ENCODE data around the gene FUT9.

FUT9 gene

GRCh38 chr6:96164802-96165201 is 149.0 kb downstream of the FUT9 start:
- in situ Hi-C loops (cut with HindIII; ENCODE audit: low sequenced_read_pairs), result no loop called here

GRCh38 chr6:96171112-96171511 is 155.3 kb downstream of the FUT9 start:
- in situ Hi-C loops (cut with HindIII; ENCODE audit: low sequenced_read_pairs), result no loop called here

DNA sequence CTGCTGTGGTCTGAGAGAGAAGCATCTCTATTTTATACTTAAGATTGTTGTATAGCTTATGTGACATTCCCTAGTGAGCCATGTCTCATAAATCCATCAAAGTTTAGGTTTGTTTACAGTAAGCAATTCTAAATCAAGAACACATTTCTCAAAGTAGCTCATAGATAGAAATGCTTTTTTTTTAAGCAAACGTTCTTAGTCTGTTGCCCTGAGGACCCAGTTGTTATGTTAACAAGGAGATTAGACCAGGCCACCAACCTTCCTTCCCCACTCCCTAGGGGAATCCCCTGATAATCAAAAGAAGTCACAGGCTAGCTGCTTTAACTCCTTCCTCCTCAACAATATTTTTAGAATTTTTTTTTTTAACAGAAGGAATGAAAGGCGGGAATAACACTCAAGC is 169.0 kb downstream of the FUT9 start:
- in situ Hi-C loops (cut with HindIII; ENCODE audit: low sequenced_read_pairs), result no loop called here

DNA sequence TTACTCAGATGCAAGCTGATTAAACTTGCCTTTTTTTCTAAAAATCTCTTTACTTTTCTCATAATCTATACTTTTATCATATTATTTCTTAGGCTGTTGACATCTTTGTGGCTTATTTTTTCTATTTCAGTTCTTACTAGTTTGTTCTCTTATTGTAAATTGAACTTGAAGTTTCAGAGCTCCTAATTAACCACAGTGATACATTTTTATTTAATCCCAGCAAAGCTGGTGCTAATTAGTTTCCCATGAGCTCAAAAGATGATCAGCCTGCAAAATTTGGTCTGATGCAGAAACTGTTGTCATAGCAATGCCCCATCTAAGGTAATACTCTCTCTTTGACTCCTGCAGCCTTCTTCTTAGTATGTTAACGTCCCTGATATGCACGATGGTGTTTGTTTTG is 170.3 kb downstream of the FUT9 start:
- in situ Hi-C loops (cut with HindIII; ENCODE audit: low sequenced_read_pairs), result no loop called here

DNA sequence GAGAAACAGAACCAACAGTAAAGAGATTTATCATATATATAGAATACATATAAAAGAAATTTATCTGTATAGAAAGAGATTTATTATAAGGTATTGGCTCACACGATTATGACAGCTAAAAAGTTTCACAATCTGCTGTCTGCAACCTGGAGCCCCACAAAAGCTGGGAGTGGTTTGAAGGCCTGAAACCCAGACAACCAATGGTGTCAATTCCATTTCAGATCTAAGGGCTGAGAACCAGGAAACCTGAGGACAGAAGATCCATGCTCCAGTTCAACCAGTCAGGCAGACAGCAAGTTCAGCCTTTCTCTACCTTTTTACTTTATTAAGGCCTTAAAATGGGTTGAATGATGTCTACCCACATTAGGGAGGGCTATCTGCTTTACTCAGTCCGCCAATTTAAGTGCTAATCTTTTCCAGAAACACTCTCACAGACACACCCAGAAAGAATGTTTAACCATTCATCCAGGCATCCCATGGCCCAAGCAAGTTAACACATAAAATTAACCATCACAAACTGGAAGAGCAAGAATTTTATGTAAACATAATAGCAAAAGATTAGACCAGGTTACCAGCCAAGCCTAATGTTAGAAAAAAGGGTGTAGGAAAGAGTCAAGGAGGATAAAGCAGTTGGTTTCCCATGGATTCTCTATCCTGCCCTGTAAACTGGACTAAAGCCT is 170.9 kb downstream of the FUT9 start:
- in situ Hi-C loops (cut with HindIII; ENCODE audit: low sequenced_read_pairs), result no loop called here

GRCh38 chr6:96194675-96195074 is 178.9 kb downstream of the FUT9 start:
- in situ Hi-C loops (cut with HindIII; ENCODE audit: low sequenced_read_pairs), result no loop called here

GRCh38 chr6:96195272-96195671 is 179.5 kb downstream of the FUT9 start:
- in situ Hi-C loops (cut with HindIII; ENCODE audit: low sequenced_read_pairs), result no loop called here

DNA sequence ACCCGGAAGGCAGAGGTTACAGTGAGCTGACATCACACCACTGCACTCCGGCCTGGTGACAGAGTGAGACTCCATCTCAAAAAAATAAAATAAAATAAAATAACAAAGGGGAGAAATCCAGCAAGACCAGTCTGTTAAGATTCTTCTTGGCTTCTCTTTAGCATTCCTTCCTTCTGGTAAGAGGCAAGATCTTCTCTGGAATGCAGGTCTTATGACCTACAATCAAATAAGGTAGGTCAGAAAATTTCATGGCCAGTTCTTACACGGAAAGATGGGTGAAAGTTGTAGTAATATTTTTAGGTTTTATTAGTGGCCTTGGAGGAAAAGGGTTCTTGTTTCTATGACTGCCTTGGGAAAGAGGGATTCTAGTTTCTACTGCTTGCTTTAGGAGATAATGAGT is 180.9 kb downstream of the FUT9 start:
- in situ Hi-C loops (cut with HindIII; ENCODE audit: low sequenced_read_pairs), result no loop called here

- in situ Hi-C loops (cut with HindIII; ENCODE audit: low sequenced_read_pairs), result no loop called here
Measured at GRCh38 chr6:96197241-96197640, 181.5 kb downstream of the FUT9 start.

DNA sequence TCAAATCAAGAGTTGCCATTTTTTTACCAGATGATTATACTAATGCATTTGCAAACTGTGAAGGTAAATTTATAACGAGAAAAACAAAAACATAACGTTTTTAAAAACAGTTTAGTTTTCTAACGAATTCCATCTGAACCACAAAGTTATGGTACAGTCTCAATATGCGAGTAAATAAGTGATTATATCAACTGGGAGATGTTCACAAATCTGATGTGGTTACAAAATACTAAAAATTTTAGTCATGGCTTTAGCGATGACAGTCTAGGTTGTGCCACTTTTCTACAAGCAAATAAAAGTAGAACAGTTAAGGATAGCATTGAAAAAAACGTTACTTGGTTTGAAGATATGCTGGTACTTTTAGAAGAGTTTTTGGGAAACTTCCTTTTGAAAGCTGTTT is 186.8 kb downstream of the FUT9 start:
- in situ Hi-C loops (cut with HindIII; ENCODE audit: low sequenced_read_pairs), result no loop called here

- in situ Hi-C loops (cut with HindIII; ENCODE audit: low sequenced_read_pairs), result no loop called here
Measured at GRCh38 chr6:96211341-96211740, 195.6 kb downstream of the FUT9 start.

DNA sequence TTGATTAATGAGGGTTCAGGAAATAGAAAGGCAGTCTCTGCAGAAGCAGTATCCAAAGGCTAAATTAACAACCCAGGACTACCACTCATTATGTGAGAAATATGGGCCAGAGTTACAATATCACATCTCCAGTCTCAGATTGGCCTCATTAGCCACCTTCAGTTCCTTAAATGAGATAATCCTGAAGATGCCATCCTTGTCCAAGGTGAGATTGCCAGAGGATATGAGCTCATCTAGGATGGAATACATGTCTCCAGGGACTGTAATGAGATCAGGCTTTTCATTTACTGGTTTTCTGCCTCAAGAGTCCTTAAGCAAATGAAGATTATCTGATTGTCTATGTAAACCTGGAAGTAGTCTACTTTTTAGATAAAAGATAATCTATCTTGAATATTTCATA is 196.3 kb downstream of the FUT9 start:
- in situ Hi-C loops (cut with HindIII; ENCODE audit: low sequenced_read_pairs), result no loop called here

- in situ Hi-C loops (cut with HindIII; ENCODE audit: low sequenced_read_pairs), result no loop called here
Measured at GRCh38 chr6:96213784-96214183, 198.0 kb downstream of the FUT9 start.

DNA sequence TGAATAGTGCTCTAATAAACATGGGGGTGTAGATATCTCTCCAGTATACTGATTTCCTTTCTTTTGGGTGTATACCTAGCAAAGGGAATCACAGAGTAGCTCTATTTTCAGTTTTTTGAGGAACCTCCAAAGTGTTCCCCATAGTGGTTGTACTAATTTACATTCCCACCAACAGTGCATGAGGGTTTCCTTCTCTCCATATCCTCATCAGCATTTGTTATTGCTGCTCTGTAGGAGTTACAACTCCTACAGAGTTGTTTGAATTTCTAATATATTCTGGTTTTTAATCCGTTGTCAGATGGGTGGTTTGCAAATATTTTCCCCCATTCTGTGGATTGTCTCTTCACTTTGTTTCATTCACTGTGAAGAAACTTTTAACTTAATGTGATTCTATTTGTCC is 207.9 kb downstream of the FUT9 start:
- in situ Hi-C loops (cut with HindIII; ENCODE audit: low sequenced_read_pairs), result no loop called here

DNA sequence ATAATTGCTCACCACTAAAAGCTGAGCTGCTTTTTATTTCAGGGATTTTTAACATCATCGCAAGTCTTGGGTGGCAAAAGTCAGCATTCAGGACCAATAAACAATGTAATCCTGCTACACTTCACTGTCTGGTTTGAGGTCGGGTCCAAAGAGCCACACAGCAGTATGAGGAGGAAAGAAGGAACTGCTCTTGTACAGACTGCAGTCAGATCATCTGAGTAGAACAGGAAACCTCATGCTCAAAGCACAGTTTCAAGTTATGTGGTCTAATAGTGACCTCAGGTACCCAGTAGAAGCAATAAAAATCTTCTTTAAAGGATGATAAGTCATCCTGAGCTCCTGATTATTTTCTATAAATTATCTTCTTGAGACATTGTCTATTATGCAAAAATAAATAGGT is 211.4 kb downstream of the FUT9 start:
- in situ Hi-C loops (cut with HindIII; ENCODE audit: low sequenced_read_pairs), result no loop called here

DNA sequence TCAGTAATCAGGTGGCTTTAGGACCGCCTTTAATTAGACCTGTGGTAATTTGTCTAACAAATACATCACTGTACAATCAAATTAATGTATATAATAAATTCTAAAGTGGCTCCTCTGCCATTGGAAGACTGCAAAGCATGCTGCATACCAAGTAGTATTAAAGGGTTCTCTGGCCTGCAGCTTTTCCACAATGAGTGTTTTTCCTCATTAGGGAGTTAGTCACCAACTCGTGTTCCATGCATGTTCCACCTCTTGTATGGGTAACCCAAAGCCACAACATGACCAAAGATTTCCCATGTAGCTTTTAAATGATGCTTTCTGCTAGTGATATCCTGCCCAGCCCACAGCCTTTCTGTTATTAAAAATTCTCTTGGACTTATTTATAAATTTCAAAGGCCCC is 218.7 kb downstream of the FUT9 start:
- in situ Hi-C loops (cut with HindIII; ENCODE audit: low sequenced_read_pairs), result no loop called here

DNA sequence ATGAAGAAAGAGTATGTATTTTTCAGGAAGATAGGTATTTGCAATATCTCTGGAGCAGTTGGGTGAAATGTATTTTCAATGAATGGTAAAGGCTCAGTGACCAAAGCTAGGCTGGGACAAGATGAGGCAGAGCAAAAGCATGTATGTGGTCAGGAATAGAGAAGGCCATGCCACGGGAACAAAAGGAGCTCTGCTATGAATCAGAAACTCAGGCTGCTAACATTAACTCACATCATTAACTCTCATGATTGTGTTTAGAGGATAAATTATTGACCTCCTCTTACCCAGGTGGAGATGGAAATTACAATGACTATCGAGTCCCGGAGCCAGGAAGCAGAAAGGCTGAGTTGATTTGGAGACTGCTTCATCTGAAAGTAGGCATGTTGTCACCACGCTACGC is 220.2 kb downstream of the FUT9 start:
- in situ Hi-C loops (cut with HindIII; ENCODE audit: low sequenced_read_pairs), result no loop called here

DNA sequence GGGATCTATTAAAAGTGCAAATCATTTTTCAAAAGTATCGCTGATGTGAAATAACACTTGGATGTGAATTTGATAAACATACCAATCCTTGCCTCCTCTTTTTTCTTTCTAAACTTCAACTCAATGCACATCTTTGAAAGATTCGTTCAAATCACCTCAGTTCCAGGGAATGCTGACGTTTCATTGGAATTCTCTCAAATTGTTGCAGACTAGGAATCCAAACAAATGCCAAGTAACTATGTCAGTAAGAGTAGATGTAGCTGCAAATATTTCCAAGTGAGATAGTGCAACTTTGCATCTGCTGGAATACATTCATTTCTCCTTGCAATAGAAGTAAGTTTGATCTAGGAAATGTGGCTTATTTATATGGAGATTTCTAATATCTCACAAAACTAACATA is 220.7 kb downstream of the FUT9 start:
- in situ Hi-C loops (cut with HindIII; ENCODE audit: low sequenced_read_pairs), result no loop called here

DNA sequence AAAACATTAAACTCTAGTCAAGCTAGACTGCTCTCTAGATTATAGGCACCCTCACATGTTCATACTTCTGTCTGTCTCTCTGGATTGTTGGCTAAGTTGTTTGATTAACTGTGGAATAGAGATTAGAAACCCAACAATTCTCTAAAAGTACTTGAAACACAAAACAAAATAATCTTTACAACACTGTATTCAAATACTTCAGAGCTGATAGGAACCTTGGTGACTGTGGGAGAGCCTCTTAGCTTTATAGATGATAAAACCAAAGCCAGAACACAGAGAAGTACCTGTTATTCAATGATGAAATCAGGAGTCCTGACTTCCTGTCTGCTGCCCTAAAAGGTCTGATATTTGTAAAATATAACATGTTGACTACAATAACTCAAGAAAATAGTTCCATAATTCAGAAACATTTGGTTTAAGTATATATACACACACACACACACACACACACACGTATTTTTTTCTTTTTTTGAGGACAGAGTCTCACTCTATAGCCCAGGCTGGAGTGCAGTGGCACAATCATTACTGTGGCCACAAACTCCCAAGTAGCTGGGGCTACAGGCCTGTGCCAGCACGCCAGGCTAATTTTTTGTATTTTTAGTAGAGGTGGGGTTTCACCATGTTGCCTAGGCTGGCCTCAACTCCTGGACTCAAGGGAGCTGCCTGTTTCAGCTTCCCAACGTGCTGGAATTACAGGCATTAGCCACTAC is 222.0 kb downstream of the FUT9 start:
- in situ Hi-C loops (cut with HindIII; ENCODE audit: low sequenced_read_pairs), result no loop called here

GRCh38 chr6:96246563-96246962 is 230.8 kb downstream of the FUT9 start:
- in situ Hi-C loops (cut with HindIII; ENCODE audit: low sequenced_read_pairs), result no loop called here

- in situ Hi-C loops (cut with HindIII; ENCODE audit: low sequenced_read_pairs), result no loop called here
Measured at GRCh38 chr6:96249755-96250154, 234.0 kb downstream of the FUT9 start.

GRCh38 chr6:96257751-96258150 is 242.0 kb downstream of the FUT9 start:
- in situ Hi-C loops (cut with HindIII; ENCODE audit: low sequenced_read_pairs), result no loop called here

Measured in endothelial cell of hepatic sinusoid (primary cell).